Stimulated activated CD8-positive, alpha-beta memory T cell treated with anti-CD3 and anti-CD28 coated beads, Interleukin-4, amount 100 ng/mL, for 1 hour (primary cell): ENCODE results near the gene PLCE1.

ENCODE experiments used
- DNase-seq, 2 donors: peaks; one replicate each; pipeline ENCODE4 v3.0.0-alpha.2; 2020; ENCODE audit warnings: low read depth in 2 of 2, low spot score in 1 of 2

Gene PLCE1

DNA sequence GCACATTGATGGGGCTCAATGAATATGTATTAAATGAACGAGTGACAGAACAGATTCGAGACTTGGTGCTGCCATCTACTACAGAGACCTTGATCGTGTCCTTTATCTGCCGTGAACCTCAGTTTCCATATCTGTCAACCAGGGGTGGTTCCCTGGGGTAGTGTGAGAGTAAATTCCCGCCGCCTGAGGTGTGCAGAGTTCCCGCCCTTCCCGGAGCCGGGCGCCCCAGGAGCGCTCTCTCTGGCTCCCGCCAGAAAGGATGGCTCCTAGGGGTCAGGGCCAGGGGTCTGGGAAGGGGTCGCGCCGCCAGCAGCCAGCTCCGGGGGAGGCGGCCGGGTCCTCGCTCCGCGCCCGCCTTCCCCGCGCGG is 333 bp upstream of the PLCE1 start:
- no peak for DNase-seq

DNA sequence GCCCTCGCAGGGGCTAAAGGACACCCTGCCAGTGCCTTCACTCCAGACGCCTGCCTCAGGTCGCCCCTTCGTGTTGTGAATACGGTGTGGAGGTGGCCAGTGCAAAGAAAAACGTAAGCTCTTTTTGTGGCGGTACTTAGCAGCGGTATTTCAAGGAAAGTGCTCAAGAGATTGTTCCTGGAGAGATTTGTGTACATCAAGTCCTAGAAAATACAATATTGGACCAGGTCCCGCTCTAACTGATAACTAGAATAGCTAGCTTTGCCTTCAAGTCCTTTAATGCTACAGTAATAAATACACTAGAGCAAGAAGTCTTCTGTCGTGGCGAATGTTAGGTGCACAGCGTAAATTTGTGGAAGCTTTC is 689 bp downstream of the PLCE1 start:
- DNase-seq, result no peak

DNA sequence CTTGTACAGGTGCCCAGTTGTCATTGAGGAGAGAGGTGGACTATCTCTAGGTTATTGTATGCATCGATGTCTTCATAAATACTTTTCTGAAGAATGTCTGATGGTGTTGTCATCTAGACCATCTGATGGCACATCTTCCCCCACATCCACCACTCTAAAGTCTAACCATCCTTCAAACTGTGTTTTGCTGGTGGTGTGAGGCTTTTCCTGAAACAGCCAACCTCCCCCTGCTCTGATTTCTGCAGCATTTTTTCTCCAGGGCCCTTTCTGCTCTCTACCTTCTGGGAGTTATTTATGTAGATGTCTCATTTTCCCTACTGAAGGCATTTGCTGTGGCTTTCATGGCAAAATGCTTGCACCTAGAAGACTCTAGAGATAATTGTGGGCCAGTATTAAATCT is 1.5 kb downstream of the PLCE1 start:
- no peak for DNase-seq

GRCh38 chr10:93995598-93996271 is 2.0 kb downstream of the PLCE1 start:
- no peak for DNase-seq

GRCh38 chr10:93996551-93996950 is 2.8 kb downstream of the PLCE1 start:
- no peak for DNase-seq

DNA sequence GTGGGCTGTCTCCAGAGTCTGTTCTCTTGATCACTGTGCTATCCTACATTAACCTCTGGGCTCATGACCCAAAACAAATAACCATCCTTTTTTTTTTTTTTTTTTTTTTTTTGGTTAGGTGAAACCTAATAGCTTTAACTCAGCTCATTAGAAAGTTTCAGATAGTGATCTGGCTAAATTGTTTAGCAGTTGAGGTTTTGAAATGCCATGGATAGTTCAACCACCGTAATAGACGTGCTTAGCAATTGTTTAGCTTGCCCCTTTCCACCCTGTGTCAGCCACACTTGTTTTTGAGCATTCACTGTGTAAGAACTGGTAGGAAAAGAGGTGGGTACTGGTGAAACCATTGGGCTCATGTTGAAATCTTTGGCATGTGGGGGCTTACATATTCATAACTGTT is 3.8 kb downstream of the PLCE1 start:
- no peak for DNase-seq

DNA sequence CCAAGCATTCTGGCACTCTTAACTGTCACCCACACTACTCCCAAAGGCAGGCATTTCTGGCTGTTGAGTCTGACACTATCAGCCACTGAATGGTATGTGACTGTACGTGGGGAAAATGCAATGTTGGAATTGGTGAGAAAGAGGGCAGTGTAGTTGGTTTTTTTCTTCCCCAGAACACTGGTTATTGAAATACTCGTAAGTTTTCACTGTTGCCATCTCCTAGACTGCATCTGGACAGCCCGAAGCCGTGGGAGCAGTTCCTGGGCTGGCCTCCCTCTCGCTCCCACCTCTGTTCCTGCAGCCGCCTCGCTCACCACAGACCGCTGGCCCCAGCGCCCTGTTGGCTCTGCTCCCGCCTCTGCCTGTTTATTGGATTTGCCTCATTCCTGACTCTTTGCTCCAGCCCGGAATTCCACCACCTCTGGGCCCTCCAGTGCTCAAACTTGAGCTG is 5.7 kb downstream of the PLCE1 start:
- DNase-seq, result no peak

DNA sequence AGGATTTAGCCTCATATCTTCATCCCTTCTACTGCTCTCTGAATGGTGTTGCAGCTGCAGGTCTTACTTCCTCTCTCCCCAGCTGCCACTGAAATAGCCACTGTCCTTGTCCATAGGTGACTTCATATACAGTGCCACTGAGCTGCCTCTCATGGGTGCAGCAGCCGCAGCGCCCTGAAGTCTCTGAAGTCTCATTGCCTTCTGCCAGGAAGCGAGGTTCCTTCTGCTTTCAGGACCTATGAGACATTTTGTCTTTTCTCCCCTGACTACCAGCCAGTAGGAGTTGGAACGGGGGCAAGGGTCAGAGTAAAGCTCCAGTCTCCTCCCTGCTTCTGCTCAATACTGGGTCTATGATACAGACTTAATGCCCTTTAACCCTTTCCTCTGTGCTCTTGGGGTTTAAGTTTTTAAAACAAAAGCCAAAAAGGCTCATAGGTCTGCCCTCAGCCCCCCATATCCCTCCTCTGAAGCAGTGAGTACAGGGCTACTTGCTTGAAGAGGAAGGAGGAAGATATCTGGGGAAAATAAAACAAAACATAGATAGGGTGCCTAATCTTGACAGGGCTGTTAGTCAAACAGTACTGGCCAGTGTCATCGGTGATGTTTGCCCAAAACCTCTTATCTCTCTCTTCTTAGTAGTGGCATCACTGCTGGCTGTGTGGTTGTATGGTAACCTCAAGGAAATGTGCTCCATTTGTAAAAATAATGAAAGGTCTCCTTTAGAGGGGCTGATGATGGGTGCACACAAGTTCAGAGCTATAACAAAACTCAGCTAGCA is 7.1 kb downstream of the PLCE1 start:
- DNase-seq, result no peak

DNA sequence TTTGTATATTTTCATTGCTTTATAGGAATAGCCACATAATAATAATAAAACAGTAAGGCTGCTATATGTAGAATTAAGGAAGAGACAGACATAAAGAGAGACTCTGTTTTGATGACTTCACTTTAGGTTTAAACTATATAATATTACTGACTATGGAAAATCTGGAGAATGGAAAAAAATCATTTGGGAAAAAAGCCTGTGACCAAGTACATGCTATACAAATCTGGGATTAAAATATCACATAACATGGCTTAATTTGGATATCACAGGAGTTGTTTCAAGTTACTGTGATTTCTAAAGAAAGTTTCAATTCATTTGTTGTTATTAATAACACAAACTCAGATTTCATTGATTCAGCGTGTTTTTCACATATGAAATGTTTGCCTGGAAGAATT is 7.7 kb downstream of the PLCE1 start:
- no peak for DNase-seq

DNA sequence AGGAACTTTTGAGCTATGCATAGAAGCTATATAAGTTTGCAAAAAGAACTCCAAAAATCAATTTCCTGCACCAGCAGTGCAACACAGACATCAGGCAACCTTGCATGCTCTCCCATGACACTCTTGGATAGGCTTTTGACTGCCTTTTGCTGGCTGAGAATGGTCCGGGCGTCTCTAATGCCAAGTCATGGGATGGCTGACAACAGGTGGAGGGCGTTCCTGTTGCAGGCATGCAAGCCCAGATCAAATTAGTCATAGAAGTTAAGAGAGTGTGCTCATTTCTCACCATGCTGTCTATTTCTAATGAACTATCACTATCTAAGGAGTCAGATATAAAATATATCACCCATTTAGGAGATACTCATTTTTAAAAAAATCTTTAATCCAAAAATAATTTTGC is 8.4 kb downstream of the PLCE1 start:
- DNase-seq, result no peak

GRCh38 chr10:94003488-94003887 is 9.8 kb downstream of the PLCE1 start:
- no peak for DNase-seq

GRCh38 chr10:94005050-94005449 is 11.3 kb downstream of the PLCE1 start:
- DNase-seq, result no peak

- no peak for DNase-seq
Measured at GRCh38 chr10:94006591-94007550, 13.1 kb downstream of the PLCE1 start.

DNA sequence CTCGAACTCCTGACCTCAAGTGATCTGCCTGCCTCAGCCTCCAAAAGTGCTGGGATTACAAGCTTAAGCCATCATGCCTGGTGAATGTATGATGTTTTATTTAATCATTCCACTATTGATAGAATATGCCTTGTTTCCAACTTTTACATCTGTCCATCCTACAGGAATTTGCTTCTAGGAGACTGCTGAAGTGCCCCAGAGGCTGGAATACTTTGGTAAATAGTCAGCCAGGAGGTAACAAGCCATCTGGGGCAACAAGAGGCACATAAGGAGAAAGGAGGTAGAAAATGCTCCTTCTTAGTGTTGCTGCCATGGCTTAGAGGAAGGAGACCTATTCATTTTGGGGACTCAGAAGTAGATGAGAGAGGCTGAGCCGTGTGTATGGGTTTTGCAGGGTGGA is 14.8 kb downstream of the PLCE1 start:
- no peak for DNase-seq

DNA sequence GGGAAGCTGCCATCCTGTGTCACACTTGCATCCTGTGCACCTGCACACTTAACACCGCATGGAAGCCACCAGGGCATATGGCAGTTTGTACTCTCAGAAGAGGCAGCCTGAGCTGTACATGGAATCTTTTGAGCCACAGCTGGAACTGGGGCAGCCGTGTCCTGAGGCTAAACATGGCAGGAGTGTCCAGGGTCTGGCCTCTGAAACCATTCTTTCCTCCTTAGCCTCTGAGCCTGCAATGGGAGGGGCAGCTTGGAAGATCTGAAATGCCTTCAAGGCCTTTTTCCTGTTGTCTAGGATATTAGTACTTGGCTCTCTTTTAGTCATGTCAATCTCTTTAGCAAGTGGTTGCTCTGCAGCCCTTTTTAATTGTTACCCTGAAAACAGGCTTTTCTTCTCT is 16.4 kb downstream of the PLCE1 start:
- no peak for DNase-seq

DNA sequence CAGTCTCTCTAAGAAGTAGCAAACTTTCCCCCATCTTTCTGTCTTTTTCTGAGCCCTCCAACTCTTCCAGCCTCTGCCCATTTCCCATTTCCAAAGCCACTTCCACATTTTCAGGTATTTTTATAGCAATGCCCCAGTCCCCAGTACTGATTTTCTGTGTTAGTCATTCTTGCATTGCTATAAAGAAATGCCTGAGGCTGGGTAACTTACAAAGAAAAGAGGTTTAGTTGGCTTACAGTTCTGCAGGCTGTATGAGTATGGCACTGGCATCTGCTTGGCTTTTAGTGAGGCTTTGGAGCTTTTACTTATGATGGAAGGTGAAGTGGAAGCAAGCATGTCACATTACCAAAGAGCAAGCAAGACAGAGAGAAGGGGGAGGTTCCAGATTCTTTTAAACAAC is 17.2 kb downstream of the PLCE1 start:
- no peak for DNase-seq

DNA sequence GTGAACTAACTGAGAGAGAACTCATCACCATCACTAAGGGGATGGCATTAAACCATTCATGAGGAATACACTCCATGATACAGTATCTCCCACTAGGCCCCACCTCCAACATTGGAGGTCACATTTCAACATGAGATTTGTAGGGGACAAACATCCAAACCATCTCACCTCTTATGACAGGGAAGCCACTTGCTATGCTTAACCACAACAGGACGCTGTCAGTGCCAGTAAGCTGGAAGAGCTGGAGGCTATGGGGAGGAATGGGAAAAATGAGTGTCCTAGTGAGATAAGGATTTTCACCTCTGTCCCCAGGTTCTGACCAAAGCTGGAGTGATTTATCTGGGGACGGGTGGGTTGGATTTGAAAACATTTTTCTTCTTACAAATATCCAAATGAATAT is 17.6 kb downstream of the PLCE1 start:
- DNase-seq, result no peak

- DNase-seq, result no peak
Measured at GRCh38 chr10:94012834-94013233, 19.1 kb downstream of the PLCE1 start.

GRCh38 chr10:94013331-94013760 is 19.6 kb downstream of the PLCE1 start:
- DNase-seq, result no peak

DNA sequence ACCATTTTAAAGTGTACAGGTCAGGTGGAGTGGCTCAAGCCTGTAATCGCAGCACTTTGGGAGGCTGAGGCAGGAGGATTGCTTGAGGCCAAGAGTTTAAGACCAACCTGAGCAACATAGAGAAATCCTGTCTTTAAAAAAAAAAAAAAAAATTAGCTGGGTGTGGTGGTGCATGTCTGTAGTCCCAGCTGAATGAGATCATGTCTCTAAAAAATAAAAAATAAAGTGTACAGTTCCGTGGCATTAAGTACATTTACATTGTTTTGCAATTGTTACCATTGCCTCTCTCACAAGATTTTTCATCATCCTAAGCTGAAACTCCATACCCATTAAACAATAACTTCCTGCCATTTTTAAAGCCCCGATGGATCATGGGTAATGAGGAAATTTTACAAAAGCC is 20.6 kb downstream of the PLCE1 start:
- DNase-seq, result no peak

DNA sequence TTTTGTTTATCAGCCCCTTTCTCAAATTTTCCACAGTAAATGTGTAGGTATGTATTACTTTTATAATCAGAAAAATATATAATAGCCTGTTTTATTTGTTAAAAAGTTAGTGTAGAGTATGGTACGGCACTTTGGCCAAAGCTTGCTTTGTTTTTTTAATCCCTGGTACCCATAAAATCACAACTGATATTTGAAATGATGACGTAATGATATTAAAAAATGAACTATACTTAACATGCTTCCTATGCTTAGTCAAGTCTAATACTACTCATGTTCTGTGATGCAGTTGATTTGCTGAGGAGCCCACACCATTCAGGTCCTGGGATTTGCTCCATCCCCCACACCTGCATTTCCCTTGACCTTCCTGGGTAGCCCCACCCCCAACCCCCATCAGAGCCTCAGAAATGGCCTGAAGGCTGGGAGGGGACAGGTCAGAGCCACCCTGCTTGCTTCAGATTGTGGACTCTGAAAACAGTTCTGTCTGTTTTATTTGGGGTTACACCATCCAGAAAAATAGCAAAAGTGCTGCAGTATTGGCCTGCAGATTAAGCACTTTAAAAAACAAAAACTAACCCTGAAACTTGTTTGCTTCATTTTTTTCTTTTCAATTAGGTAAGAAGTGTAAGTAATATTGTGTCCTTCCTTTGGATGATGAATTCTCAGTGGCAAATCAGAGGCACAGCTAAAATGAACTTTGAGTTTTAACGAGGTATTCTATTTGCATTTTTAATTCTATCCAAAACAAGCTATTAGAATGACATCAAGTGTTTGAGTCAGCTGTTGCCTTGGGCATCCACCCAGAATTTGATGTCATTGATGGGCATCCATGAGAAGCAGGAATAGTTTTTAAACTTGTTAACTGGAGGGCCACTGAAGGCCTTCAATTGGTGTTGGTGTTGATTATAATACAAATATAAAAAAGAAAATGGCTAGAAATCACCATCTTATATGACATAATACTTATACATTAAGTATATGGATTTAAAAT is 23.3 kb downstream of the PLCE1 start:
- no peak for DNase-seq
